ENCODE results near the gene AURKA. TPM values are rescaled to one million over a fixed set of nuclear protein-coding genes. Genes with fewer than 3 reads are reported as not detected.

Gene AURKA
- total RNA-seq, 4 donors from 2014 or later = 0.83 to 2.4 (median 2.0) TPM

GRCh38 chr20:56352345-56353055 lies 39.5 kb downstream of the AURKA start:
- no peak for TF ChIP-seq POLR2A (IDR thresholded peaks at IDR 0.05)
- TF ChIP-seq CTCF (IDR thresholded peaks at IDR 0.05) = no peak
- no peak for DNase-seq
- Histone ChIP-seq H3K36me3 (no peaks in the 10 kb centered on the region), H3K4me3 (replicated peaks in 1 of 3) (no peak overlapping the region), H3K27ac (no peak overlapping the region), H3K9me3 (no peaks in the 10 kb centered on the region), H3K27me3 (no peaks in the 10 kb centered on the region), H3K4me1 (no peaks in the 10 kb centered on the region)
- intact Hi-C loops (cut with DNase I) = no loop called here
- 75 to 76% methylated on average over 5 of the region's 5 CpGs for WGBS, 2 donors

GRCh38 chr20:56350842-56351241 lies 41.2 kb downstream of the AURKA start:
- 70 to 73% methylated on average over 2 of the region's 2 CpGs for WGBS, 2 donors
- H3K36me3 ChIP-seq = no peaks in the 10 kb centered on the region
- no peaks in the 10 kb centered on the region for H3K9me3 ChIP-seq
- no peaks in the 10 kb centered on the region for H3K27me3 ChIP-seq
- H3K27ac ChIP-seq = no peak overlapping the region
- H3K4me3 ChIP-seq (replicated peaks in 1 of 3) = no peak overlapping the region
- intact Hi-C loops (cut with DNase I) = no loop called here
- no peak for DNase-seq
- no peak for TF ChIP-seq CTCF (IDR thresholded peaks at IDR 0.05)
- TF ChIP-seq POLR2A (IDR thresholded peaks at IDR 0.05) = no peak
- no peaks in the 10 kb centered on the region for H3K4me1 ChIP-seq

GRCh38 chr20:56348746-56349145 lies 43.3 kb downstream of the AURKA start:
- Histone ChIP-seq H3K27ac (no peak overlapping the region), H3K9me3 (no peaks in the 10 kb centered on the region), H3K36me3 (no peaks in the 10 kb centered on the region), H3K4me3 (replicated peaks in 1 of 3) (no peak overlapping the region), H3K27me3 (no peaks in the 10 kb centered on the region), H3K4me1 (peaks cover 0 to 4% of the 10 kb centered on the region in 2 donors)
- 4 to 6% methylated on average over 3 of the region's 3 CpGs for WGBS, 2 donors
- TF ChIP-seq CTCF (IDR thresholded peaks at IDR 0.05) (no peak), POLR2A (IDR thresholded peaks at IDR 0.05) (no peak)
- intact Hi-C loops (cut with DNase I) = no loop called here
- no peak for DNase-seq

GRCh38 chr20:56348305-56348693 lies 43.7 kb downstream of the AURKA start:
- Histone ChIP-seq H3K4me3 (replicated peaks in 1 of 3) (no peak overlapping the region), H3K27me3 (no peaks in the 10 kb centered on the region), H3K9me3 (no peaks in the 10 kb centered on the region), H3K27ac (no peak overlapping the region), H3K36me3 (no peaks in the 10 kb centered on the region), H3K4me1 (peaks cover 0 to 4% of the 10 kb centered on the region in 2 donors)
- TF ChIP-seq CTCF (IDR thresholded peaks at IDR 0.05) (no peak), POLR2A (IDR thresholded peaks at IDR 0.05) (no peak)
- intact Hi-C loops (cut with DNase I) = no loop called here
- 13 to 17% methylated on average over 5 of the region's 5 CpGs for WGBS, 2 donors
- DNase-seq = no peak

- Histone ChIP-seq H3K27me3 (no peaks in the 10 kb centered on the region), H3K9me3 (no peaks in the 10 kb centered on the region), H3K4me1 (peaks cover 0 to 4% of the 10 kb centered on the region in 2 donors), H3K4me3 (replicated peaks in 1 of 3) (no peak overlapping the region), H3K36me3 (no peaks in the 10 kb centered on the region), H3K27ac (no peak overlapping the region)
- TF ChIP-seq CTCF (IDR thresholded peaks at IDR 0.05) (no peak), POLR2A (IDR thresholded peaks at IDR 0.05) (no peak)
- WGBS, 2 donors = 32 to 57% methylated on average over 13 of the region's 13 CpGs
- intact Hi-C loops (cut with DNase I) = no loop called here
- no peak for DNase-seq
These were observed 44.2 kb downstream of the AURKA start for GRCh38 chr20:56347628-56348304.

Measured in thyroid gland (tissue), 4 donors.